ENCODE data around the gene FMNL2.

GRCh38 chr2:152489364-152489763, 154.4 kb downstream of the FMNL2 start:
- TF ChIP-seq CTCF (IDR thresholded peaks at IDR 0.05; ENCODE audit: low read length) (no peak), EZH2 (IDR thresholded peaks at IDR 0.05; ENCODE audit: borderline replicate concordance, low read length) (no peak)
